Gastroesophageal sphincter (tissue), 3 donors: Measurements from ENCODE around the gene TMEM240.

ENCODE experiments used
- POLR2A ChIP-seq, 2 donors: fragments of 450-650 bp; IDR thresholded peaks; one replicate each; pipeline ENCODE4 v1.6.1; 2017; ENCODE audit warnings: antibody characterized with exemption in 2 of 2, mild to moderate bottlenecking in 2 of 2, moderate library complexity in 1 of 2
- TF ChIP-seq, protein P1 (sequence below), 4 experiments: fragments of 200-600 bp in 2 of 4; fragments of 450-650 bp in 2 of 4; sonication (generic) in 1 of 4; IDR thresholded peaks; one replicate each; pipeline ENCODE4 v1.5.1; 2017 to 2019; ENCODE audit warnings: antibody characterized with exemption in 4 of 4, mild to moderate bottlenecking in 2 of 4, moderate library complexity in 2 of 4

DNA sequence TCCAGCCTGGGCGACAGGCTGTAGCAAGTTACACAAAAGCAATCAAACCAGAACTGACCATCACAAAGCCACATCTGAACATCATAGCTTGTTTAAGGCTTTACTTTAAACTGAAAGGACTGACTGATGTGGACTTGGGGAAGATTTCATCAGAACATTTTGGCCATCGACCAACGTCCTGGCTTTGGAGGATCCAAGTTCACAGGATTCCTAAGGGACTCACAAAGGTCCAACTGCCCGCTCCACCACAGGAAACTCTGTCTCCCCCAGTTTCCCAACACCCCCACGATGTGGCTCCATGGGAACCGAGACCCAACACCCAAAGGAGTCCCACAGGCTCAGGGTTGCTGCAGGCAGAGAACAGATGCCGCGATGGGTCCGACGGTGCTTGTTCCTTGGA is 24.9 kb upstream of the TMEM240 start:
- TF ChIP-seq, protein P1, sequence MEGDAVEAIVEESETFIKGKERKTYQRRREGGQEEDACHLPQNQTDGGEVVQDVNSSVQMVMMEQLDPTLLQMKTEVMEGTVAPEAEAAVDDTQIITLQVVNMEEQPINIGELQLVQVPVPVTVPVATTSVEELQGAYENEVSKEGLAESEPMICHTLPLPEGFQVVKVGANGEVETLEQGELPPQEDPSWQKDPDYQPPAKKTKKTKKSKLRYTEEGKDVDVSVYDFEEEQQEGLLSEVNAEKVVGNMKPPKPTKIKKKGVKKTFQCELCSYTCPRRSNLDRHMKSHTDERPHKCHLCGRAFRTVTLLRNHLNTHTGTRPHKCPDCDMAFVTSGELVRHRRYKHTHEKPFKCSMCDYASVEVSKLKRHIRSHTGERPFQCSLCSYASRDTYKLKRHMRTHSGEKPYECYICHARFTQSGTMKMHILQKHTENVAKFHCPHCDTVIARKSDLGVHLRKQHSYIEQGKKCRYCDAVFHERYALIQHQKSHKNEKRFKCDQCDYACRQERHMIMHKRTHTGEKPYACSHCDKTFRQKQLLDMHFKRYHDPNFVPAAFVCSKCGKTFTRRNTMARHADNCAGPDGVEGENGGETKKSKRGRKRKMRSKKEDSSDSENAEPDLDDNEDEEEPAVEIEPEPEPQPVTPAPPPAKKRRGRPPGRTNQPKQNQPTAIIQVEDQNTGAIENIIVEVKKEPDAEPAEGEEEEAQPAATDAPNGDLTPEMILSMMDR (IDR thresholded peaks at IDR 0.05) = no peak
- no peak for TF ChIP-seq POLR2A (IDR thresholded peaks at IDR 0.05)
